HG02840 (cell line): ENCODE data around the gene WDR26.
"Not testable (repeated sequence)": the region's sequence is repeated elsewhere in the genome, so short reads cannot be mapped to it uniquely, and the experiment has no call there.

Experiments used
- ATAC-seq: cut with Tn5 transposase; IDR thresholded peaks from one replicate; pipeline ENCODE4 v1.9.1; 2021; ENCODE audit warnings: mild to moderate bottlenecking, moderate library complexity, moderate number of reproducible peaks; ENCODE audit not compliant: unreplicated experiment, low FRiP score

Gene WDR26

DNA sequence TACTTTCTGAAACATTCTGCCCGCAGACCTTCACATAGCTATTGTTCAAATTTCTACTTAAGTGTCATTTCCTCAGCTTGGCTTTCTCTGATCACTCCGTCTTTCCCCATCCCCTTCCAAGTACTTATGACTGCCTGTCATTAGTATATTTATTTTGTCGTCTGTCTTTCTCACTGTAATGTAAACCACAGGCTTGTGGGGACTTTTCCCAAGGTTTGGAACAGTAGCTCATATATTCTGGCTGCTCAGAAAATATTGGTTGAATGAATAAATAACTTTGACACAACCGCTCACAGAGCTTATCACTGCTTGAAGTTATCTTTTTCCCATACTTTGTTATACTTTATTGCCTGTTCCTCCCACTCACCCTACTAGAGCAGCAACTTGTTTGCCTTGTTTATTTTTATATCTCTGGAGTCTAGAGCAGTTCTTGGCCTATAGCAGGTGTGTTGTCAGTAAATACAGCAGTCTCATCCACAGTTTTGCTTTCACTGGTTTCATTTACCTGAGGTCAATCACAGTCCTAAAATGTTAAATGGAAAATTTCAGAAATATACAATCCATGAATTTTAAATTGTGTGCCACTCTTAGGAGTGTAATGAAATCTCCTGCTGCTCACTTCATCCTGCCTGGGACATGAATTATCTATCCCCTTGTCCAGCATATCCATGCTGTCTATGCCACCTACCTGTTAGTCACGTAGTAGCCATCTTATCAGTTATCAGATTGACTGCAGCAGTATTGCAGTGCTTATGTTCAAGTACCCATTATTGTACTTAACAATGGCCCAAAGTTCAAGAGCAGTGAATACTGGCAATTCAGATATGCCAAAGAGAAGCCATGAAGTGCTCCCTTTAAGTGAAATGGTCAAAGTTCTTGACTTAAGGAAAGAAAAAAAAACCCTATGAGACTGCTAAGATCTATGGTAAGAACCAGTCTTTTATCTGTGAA, 80.3 kb downstream of the WDR26 start:
- ATAC-seq: no peak

DNA sequence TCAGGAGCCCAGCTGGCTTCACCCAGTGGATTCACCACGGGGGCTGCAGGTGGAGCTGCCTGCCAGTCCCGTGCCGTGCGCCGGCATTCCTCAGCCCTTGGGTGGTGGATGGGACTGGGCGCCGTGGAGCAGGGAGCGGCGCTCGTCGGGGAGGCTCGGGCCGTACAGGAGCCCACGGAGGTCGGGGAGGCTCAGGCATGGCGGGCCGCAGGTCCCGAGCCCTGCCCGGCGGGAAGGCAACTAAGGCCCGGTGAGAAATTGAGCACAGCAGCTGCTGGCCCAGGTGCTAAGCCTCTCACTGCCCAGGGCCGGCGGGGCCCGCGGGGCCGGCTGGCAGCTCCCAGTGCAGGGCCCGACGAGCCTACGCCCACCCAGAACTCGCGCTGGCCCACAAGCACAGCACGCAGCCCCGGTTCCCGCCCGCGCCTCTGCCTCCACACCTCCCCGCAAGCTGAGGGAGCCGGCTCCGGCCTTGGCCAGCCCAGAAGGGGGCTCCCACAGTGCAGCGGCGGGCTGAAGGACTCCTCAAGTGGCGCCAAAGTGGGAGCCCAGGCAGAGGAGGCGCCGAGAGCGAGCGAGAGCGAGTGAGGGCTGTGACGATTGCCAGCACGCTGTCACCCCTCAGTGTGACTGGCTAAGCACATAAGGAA, 82.0 kb downstream of the WDR26 start:
- ATAC-seq: not testable (repeated sequence)

DNA sequence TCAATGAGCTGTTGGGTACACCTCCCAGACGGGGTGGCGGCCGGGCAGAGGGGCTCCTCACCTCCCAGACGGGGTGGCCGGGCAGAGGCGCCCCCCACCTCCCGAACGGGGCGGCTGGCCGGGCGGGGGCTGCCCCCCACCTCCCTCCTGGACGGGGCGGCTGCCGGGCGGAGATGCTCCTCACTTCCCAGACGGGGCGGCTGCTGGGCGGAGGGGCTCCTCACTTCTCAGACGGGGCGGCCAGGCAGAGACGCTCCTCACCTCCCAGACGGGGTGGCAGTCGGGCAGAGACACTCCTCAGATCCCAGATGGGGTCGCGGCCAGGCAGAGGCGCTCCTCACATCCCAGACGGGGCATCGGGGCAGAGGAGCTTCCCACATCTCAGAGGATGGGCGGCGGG, 84.9 kb downstream of the WDR26 start:
- ATAC-seq: not testable (repeated sequence)

DNA sequence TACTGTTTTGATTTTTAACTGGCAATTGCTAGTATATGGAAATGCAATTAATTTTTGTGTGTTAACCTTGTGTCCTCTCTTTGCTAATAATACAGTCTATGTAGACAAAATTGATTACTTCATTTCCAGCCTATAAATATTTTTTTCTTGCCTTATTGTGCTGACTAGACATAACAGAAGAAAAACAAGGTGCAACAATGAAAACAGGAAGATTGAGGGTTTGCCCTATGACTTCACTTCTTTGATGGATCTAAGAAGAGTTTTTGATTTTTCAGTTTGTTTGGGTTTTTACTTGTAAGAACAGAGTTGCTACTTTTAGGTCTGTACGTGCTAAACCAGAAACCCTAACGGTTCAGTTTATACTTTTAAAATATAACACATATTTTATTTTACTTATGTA, 86.5 kb downstream of the WDR26 start:
- ATAC-seq: no peak

DNA sequence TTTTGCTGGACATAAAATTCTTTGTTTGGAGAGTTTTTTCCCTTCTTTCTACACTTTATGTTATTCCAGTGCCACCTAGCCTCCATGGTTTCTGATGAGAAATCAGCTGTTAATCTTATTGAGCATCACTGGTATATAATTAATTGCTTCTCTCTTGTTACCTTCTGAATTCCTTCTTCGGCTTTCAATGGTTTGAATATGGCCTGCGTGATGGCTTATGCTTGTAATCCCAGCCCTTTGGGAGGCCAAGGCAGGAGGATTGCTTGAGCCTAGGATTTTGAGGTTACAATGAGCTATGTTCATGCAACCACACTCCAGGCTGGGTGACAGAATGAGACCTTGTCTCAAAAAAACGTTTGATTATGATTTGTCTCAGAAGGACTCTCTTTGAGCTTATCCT, 90.9 kb downstream of the WDR26 start:
- no peak for ATAC-seq

DNA sequence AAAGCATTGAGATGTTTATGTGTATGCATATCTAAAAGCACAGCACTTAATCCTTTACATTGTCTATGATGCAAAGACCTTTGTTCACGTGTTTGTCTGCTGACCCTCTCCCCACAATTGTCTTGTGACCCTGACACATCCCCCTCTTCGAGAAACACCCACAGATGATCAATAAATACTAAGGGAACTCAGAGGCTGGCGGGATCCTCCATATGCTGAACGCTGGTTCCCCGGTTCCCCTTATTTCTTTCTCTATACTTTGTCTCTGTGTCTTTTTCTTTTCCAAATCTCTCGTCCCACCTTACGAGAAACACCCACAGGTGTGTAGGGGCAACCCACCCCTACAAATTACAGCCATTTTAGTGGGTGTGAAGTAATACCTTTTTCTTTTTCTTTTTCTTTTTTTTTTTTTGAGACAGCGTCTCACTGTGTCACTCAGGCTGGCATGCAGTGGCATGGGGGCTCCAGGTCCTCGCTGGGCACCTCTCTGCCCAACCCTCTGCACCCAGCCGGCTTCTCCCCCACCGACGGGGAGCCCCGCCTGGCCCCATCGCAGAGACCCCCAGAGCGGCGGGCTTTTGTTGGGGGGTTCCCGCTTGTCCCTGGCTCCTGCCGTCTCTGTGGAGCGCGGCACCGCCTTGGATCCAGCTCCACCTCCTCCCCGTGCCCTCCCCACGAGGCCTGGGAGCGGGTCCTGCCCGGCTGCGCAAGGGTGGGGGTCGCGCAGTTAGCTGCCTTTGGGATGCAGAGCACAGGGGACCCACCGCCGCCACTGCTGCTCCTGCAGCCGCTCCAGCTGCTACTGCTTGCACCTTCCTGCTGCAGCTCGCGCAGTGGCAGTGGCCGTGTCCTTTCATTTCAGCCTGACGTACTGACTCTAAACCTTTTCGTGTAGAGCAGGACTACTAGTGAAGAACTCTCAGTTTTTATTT, 93.9 kb downstream of the WDR26 start:
- ATAC-seq: not testable (repeated sequence)

DNA sequence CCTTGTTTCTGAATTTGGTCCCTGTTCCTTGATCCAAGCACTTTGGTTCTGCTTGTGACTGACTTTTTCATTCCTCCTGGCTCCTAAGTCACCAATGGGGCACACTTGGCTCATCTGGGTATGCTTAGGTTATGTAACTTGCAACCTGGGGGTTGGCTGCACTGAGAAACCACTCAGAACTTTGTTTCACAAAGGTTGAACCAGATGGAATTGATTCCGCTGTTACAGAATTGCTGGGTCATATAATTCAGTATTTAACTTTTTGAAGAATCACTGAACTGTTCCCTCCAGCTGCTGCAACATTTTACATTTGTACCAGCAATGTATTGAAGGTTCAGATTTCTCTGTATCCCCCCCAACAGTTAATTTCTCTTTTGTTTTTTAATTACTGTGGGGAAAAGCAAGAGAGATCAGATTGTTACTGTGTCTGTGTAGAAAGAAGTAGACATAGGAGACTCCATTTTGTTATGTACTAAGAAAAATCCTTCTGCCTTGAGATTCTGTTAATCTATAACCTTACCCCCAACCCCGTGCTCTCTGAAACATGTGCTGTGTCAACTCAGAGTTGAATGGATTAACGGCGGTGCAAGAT, 95.1 kb downstream of the WDR26 start:
- no peak for ATAC-seq

DNA sequence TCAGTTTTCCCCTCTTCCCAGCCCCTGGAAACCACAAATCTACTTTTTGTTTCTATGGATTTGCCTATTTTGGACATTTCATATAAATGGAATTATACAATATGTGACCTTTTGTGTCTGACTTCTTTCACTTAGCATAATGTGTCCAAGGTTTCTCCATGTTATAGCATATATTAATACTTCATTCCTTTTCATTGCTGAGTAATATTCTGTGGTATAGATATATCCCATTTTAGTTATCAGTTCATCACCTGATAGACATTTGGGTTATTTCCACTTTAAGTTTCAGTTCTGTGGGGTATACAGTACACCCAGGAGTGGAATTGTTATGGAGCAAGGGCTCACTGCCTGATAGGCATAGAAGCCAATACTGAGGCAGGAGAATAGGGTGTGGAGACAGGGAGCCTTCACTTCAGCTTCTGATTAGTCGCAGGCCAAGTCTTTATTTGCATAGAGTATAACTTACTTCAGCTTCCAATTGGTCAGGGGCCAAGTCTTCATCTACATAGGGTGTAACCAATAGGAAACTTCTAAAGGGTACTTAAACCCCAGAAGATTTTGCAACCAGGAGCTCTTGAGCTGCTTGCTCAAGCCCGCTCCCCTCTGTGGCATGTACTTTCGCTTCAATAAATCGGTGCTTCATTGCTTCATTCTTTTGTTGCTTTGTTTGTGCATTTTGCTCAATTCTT, 96.3 kb downstream of the WDR26 start:
- no peak for ATAC-seq
